Body of pancreas (tissue), 4 donors: ENCODE data around the gene RPL38.

ENCODE experiments used
- CTCF ChIP-seq, 7 experiments: fragments of 450-650 bp in 4 of 7; fragments of 200-600 bp in 3 of 7; sonication (generic) in 3 of 7; IDR thresholded peaks; one replicate each; pipeline ENCODE4 v1.5.1; 2016 to 2019; ENCODE audit warnings: antibody characterized with exemption in 7 of 7
- POLR2A ChIP-seq, 3 donors: fragments of 450-650 bp; IDR thresholded peaks; one replicate each; pipeline ENCODE4 v1.6.1; 2016; ENCODE audit warnings: antibody characterized with exemption in 3 of 3, mild to moderate bottlenecking in 2 of 3

GRCh38 chr17:74249590-74250270 is 46.3 kb downstream of the RPL38 start:
- TF ChIP-seq CTCF (IDR thresholded peaks at IDR 0.05) (no peak), POLR2A (IDR thresholded peaks at IDR 0.05) (no peak)
